ENCODE results near the gene BAIAP2L2. TPM values are rescaled to one million over a fixed set of nuclear protein-coding genes. Genes with fewer than 3 reads are reported as not detected.

The BAIAP2L2 gene
- total RNA-seq, 2 donors from 2014 or later = 61.2 to 84.6 TPM

Other genes starting within 250 kb of the BAIAP2L2 start
- 10 to 100 TPM; 26.6 to 32.6 TPM for gene MICALL1, start 204.4 kb downstream of the BAIAP2L2 start, total RNA-seq
- not detected for gene C22orf23, start 157.1 kb downstream of the BAIAP2L2 start, total RNA-seq
- gene POLR2F, start 157.0 kb downstream of the BAIAP2L2 start, total RNA-seq = 10 to 100 TPM; 51.1 to 60.2 TPM
- 1 to 10 TPM; 1.5 to 3.7 TPM for gene SOX10, start 126.1 kb downstream of the BAIAP2L2 start, total RNA-seq
- gene PICK1, start 53.3 kb downstream of the BAIAP2L2 start, total RNA-seq = 10 to 100 TPM; 34.3 to 40.4 TPM
- gene SLC16A8, start 26.5 kb downstream of the BAIAP2L2 start, total RNA-seq = not detected
- gene PLA2G6, start 71.1 kb upstream of the BAIAP2L2 start, total RNA-seq = 10 to 100 TPM; 21.2 to 24.9 TPM
- gene MAFF, start 91.3 kb upstream of the BAIAP2L2 start, total RNA-seq = 10 to 100 TPM; 18.0 to 22.2 TPM
- 10 to 100 TPM; 41.9 to 48.0 TPM for gene TMEM184B, start 162.3 kb upstream of the BAIAP2L2 start, total RNA-seq
- 10 to 100 TPM; 76.5 to 90.4 TPM for gene CSNK1E, start 206.7 kb upstream of the BAIAP2L2 start, total RNA-seq